Body of pancreas (tissue), 4 donors: ENCODE results near the gene TUBB2B. TPM values are rescaled to one million over a fixed set of nuclear protein-coding genes. Genes with fewer than 3 reads are reported as not detected.

ENCODE experiments used
- ATAC-seq: fragments of 150-250 bp; one replicate; pipeline ENCODE4 v1.9.1; 2016
- DNase-seq, 4 donors: peaks; one replicate each; pipeline ENCODE4 v3.0.0-alpha.2; 2019
- H3K27ac ChIP-seq, 4 donors: fragments of 200-600 bp; sonication (generic); 1 replicate in 3 of 4; 2 replicates in 1 of 4; pipeline versions ENCODE4 v1.5.1 to v1.6.1; 2016 to 2019; ENCODE audit warnings: mild to moderate bottlenecking in 1 of 4, mixed read lengths in 1 of 4, moderate library complexity in 1 of 4
- H3K27me3 ChIP-seq, 2 donors: fragments of 200-600 bp; sonication (generic); one replicate each; pipeline ENCODE4 v1.6.0; 2016; ENCODE audit warnings: mild to moderate bottlenecking in 1 of 2
- H3K36me3 ChIP-seq, 2 donors: fragments of 200-600 bp; sonication (generic); replicated peaks in 1 of 2; 2 replicates each; pipeline ENCODE4 v1.5.1; 2016; ENCODE audit warnings: low read depth in 2 of 2; ENCODE audit not compliant: insufficient read depth in 1 of 2
- H3K4me1 ChIP-seq: fragments of 200-600 bp; sonication (generic); one replicate; pipeline ENCODE4 v1.6.0; 2016
- H3K4me3 ChIP-seq, 2 donors: fragments of 200-600 bp; sonication (generic); 1 replicate in 1 of 2; 2 replicates in 1 of 2; pipeline ENCODE4 v1.5.1; 2016 to 2019
- H3K9me3 ChIP-seq, 3 donors: fragments of 200-600 bp; sonication (generic); 1 replicate in 2 of 3; 2 replicates in 1 of 3; pipeline ENCODE4 v1.5.1; 2016
- CTCF ChIP-seq, 7 experiments: fragments of 450-650 bp in 4 of 7; fragments of 200-600 bp in 3 of 7; sonication (generic) in 3 of 7; IDR thresholded peaks; one replicate each; pipeline ENCODE4 v1.5.1; 2016 to 2019; ENCODE audit warnings: antibody characterized with exemption in 7 of 7
- POLR2A ChIP-seq, 3 donors: fragments of 450-650 bp; IDR thresholded peaks; one replicate each; pipeline ENCODE4 v1.6.1; 2016; ENCODE audit warnings: antibody characterized with exemption in 3 of 3, mild to moderate bottlenecking in 2 of 3
- WGBS, 2 donors: methylation state at CpG; one replicate each; pipeline ENCODE4 v1.1.5; 2017; 5-methylcytosine and 5-hydroxymethylcytosine counted together
- intact Hi-C: fragments of 100-400 bp; cut with DNase I; formaldehyde crosslinking; loops from one replicate; pipeline ENCODE4 v1.15.1; 2023
- total RNA-seq, 2 donors: library from RNA; depleted of rRNA; stranded (reverse); fragments of >200 nt; gene quantifications; one replicate each; pipeline ENCODE4 v1.1.0, GENCODE V29; 2016

The TUBB2B gene
- total RNA-seq: 10 to 100 TPM in 1 of 2 donors, 1 to 10 TPM in 1; 1.3 to 10.6 TPM

- intact Hi-C loops: no loop called here
- Histone ChIP-seq H3K4me1 (peaks cover 52% of the 10 kb centered on the region), H3K4me3 (peak within 1 kb of the TSS; percentile 2 to 4), H3K36me3 (no peaks in the 10 kb centered on the region), H3K27me3 (peaks cover 0 to 12% of the 10 kb centered on the region in 2 donors), H3K9me3 (no peaks in the 10 kb centered on the region), H3K27ac (no peak within 1 kb of the TSS)
- DNase-seq: peak in 2 of 4 donors; percentile 39 to 60
- TF ChIP-seq POLR2A (IDR thresholded peaks at IDR 0.05) (no peak), CTCF (IDR thresholded peaks at IDR 0.05) (no peak)
- WGBS, 2 donors: 0 to 3% methylated on average over 21 to 66 of the region's 66 CpGs
- ATAC-seq: peak; percentile 7
Measured at GRCh38 chr6:3227363-3228045, at the start of gene TUBB2B. Gene TUBB2B (minus strand): TSS chr6:3227653. CDS start chr6:3227543, 110 bp downstream.

- 82 to 84% methylated on average over 12 of the region's 12 CpGs for WGBS, 2 donors
- ATAC-seq (no peak), DNase-seq (no peak)
- Histone ChIP-seq H3K9me3 (no peaks in the 10 kb centered on the region), H3K4me3 (no peak overlapping the region), H3K27me3 (no peaks in the 10 kb centered on the region), H3K4me1 (no peaks in the 10 kb centered on the region), H3K27ac (no peak overlapping the region), H3K36me3 (no peaks in the 10 kb centered on the region)
- no peak for TF ChIP-seq POLR2A (IDR thresholded peaks at IDR 0.05)
- no peak for TF ChIP-seq CTCF (IDR thresholded peaks at IDR 0.05)
- intact Hi-C loops: no loop called here
Measured at GRCh38 chr6:3277251-3277650, 49.8 kb upstream of the TUBB2B start.

- DNase-seq (no peak), ATAC-seq (no peak)
- Histone ChIP-seq H3K36me3 (peaks cover 0 to 7% of the 10 kb centered on the region in 2 donors), H3K27me3 (no peaks in the 10 kb centered on the region), H3K4me1 (no peaks in the 10 kb centered on the region), H3K27ac (no peak overlapping the region), H3K9me3 (no peaks in the 10 kb centered on the region), H3K4me3 (no peak overlapping the region)
- no peak for TF ChIP-seq POLR2A (IDR thresholded peaks at IDR 0.05)
- TF ChIP-seq CTCF (IDR thresholded peaks at IDR 0.05): no peak
- 77 to 84% methylated on average over 20 of the region's 20 CpGs for WGBS, 2 donors
- intact Hi-C loops: no loop called here
Measured at GRCh38 chr6:3276174-3277167, 49.0 kb upstream of the TUBB2B start.

GRCh38 chr6:3273707-3274521, 46.5 kb upstream of the TUBB2B start:
- TF ChIP-seq CTCF (IDR thresholded peaks at IDR 0.05) (no peak), POLR2A (IDR thresholded peaks at IDR 0.05) (no peak)
- Histone ChIP-seq H3K9me3 (no peaks in the 10 kb centered on the region), H3K4me3 (no peak overlapping the region), H3K27me3 (no peaks in the 10 kb centered on the region), H3K36me3 (peaks cover 0 to 15% of the 10 kb centered on the region in 2 donors), H3K27ac (no peak overlapping the region), H3K4me1 (no peaks in the 10 kb centered on the region)
- 76 to 82% methylated on average over 7 to 9 of the region's 9 CpGs for whole genome bisulfite sequencing, 2 donors
- DNase-seq (no peak), ATAC-seq (no peak)
- intact Hi-C loops: no loop called here
